ENCODE results near the gene ADAMTS13.

Gene ADAMTS13

GRCh38 chr9:133508046-133508445 is 85.9 kb downstream of the ADAMTS13 start:
- no peak for DNase-seq (ENCODE audit: low read depth in 2 of 2)

All from fibroblast of skin of left biceps (primary cell).